Heart left ventricle (tissue), 16 donors: ENCODE data around the gene QPRT. TPM values are rescaled to one million over a fixed set of nuclear protein-coding genes. Genes with fewer than 3 reads are reported as not detected.
"Not testable (repeated sequence)": the region's sequence is repeated elsewhere in the genome, so short reads cannot be mapped to it uniquely, and the experiment has no call there.

Experiments used
- ATAC-seq, 4 donors: fragments of 200-7000 bp; cut with Tn5 transposase; one replicate each; pipeline ENCODE4 v1.9.1; 2020 to 2022; ENCODE audit warnings: moderate library complexity in 4 of 4, mild to moderate bottlenecking in 3 of 4, moderate number of reproducible peaks in 1 of 4
- DNase-seq, 5 donors: peaks; one replicate each; pipeline ENCODE4 v3.0.0-alpha.2; 2020
- H3K27ac ChIP-seq, 12 donors: fragments of 200-600 bp; sonication (generic) in 4 of 12; one replicate each; pipeline versions ENCODE4 v1.5.0 to v1.8.0; 2016 to 2022; ENCODE audit warnings: mild to moderate bottlenecking in 2 of 12
- H3K27me3 ChIP-seq, 9 donors: fragments of 200-600 bp; sonication (generic) in 2 of 9; one replicate each; pipeline versions ENCODE4 v1.5.1 to v1.8.0; 2016 to 2022; ENCODE audit warnings: mild to moderate bottlenecking in 3 of 9
- H3K36me3 ChIP-seq, 9 donors: fragments of 200-600 bp; sonication (generic) in 2 of 9; one replicate each; pipeline versions ENCODE4 v1.5.0 to v1.8.0; 2018 to 2022; ENCODE audit warnings: mild to moderate bottlenecking in 2 of 9
- H3K4me1 ChIP-seq, 12 donors: fragments of 200-600 bp; sonication (generic) in 4 of 12; one replicate each; pipeline versions ENCODE4 v1.5.0 to v1.8.0; 2016 to 2022; ENCODE audit warnings: mild to moderate bottlenecking in 3 of 12
- H3K4me3 ChIP-seq, 12 donors: fragments of 200-600 bp; sonication (generic) in 4 of 12; one replicate each; pipeline versions ENCODE4 v1.5.0 to v1.8.0; 2017 to 2022; ENCODE audit warnings: mild to moderate bottlenecking in 9 of 12, moderate library complexity in 4 of 12
- H3K9me3 ChIP-seq, 12 donors: fragments of 200-600 bp; sonication (generic) in 4 of 12; one replicate each; pipeline versions ENCODE4 v1.5.0 to v1.8.0; 2016 to 2022; ENCODE audit warnings: mild to moderate bottlenecking in 1 of 12
- POLR2A ChIP-seq, 2 donors: fragments of 450-650 bp; IDR thresholded peaks; one replicate each; pipeline ENCODE4 v1.6.1; 2017; ENCODE audit warnings: antibody characterized with exemption in 2 of 2, mild to moderate bottlenecking in 2 of 2, moderate library complexity in 2 of 2
- WGBS, 4 donors: extraction: QIAGEN DNeasy Blood & Tissue Kit in 2 of 4; methylation state at CpG; one replicate each; pipeline versions ENCODE4 v1.1.5 to v1.1.7; 2013 to 2018; 5-methylcytosine and 5-hydroxymethylcytosine counted together
- intact Hi-C, 10 donors: fragments of 100-400 bp; cut with DNase I; formaldehyde crosslinking; loops; one replicate each; pipeline versions ENCODE4 v1.11.1 to v1.14.2; 2022
- polyA plus RNA-seq, 2 donors: library from polyadenylated mRNA; stranded (reverse); fragments of 200-250 nt; gene quantifications; one replicate each; pipeline ENCODE4 v1.2.3, GENCODE V29; 2013
- total RNA-seq, 9 donors: library from RNA; depleted of rRNA in 2 of 9; stranded (reverse); fragments of >200 nt in 2 of 9; fragmentation: NEBNext Ultra II Directional in 3 of 9; extraction: Animal tissue kit (Norgen Biotek cat#: 25700) in 3 of 9; gene quantifications; one replicate each; pipeline versions ENCODE4 v1.1.0 to v1.2.4, GENCODE V29; 2016 to 2023
- TF ChIP-seq, protein P1 (sequence below), 12 donors: fragments of 200-600 bp; sonication (generic) in 4 of 12; IDR thresholded peaks; one replicate each; pipeline versions ENCODE4 v1.5.0 to v1.8.0; 2018 to 2022; ENCODE audit warnings: antibody characterized with exemption in 12 of 12, mild to moderate bottlenecking in 5 of 12
- donor health status: ischemic (EF 13 %, LVEDD 7.1; RV severe dilation, severe dysfunction).
- donor health status: healthy with polysubstance abuse.
- donor health status: DM: no; HTN: yes; CAD: no.
- donor health status: DM: no; HTN: no; CAD: no.
- donor health status: ischemic (EF 25% LVEDD 6.9; RV normal size, moderate dysfunction).
- donor health status: ischemic (EF 25% LVEDD 5.7; RV mildly dilated, moderate dysfunction).
- donor health status: healthy.
- donor health status: DM: yes; HTN: yes; CAD: no.
- donor health status: ischemic (EF 35%, LVEDD 5.7; RV mildly dilated, moderate dysfunction).
- donor health status: nonischemic (EF 11% LVEDD 7.7; RV severe dilation, severe dysfunction).
- donor health status: DM: yes; HTN: yes; CAD: no.
- donor health status: PGD.
- donor health status: ischemic (EF 29% LVEDD 5.4; RV normal size, mild dysfunction).
- donor health status: nonischemic (EF 23%, LVEDD 6.1; RV moderate dilation, normal function).

Gene QPRT
- total and polyA plus RNA-seq, 11 donors, result 3.6 to 36.5 (median 23.1) TPM

DNA sequence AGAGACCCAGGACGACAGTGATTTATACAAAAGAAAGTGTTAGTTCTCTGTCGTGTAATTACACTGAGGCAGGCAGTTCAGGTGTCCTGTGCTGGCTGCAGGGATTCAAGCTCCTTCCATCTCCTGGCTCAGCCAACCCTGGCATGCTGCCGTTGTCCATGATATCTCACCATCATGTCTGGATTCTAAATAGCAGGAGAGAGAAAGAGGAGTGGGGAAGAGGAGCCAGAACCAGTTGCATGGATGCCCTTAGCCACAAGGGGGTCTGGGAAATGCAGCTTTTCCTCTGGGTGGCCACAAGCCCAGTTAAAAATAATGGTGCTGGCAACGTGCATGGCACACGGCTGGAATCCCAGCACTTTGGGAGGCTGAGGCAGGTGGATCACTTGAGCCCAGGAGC, 57.1 kb downstream of the QPRT start:
- no peak overlapping the region for H3K4me3 ChIP-seq
- 34 to 48% (median 41%) methylated on average over 5 of the region's 5 CpGs for WGBS, 4 donors

DNA sequence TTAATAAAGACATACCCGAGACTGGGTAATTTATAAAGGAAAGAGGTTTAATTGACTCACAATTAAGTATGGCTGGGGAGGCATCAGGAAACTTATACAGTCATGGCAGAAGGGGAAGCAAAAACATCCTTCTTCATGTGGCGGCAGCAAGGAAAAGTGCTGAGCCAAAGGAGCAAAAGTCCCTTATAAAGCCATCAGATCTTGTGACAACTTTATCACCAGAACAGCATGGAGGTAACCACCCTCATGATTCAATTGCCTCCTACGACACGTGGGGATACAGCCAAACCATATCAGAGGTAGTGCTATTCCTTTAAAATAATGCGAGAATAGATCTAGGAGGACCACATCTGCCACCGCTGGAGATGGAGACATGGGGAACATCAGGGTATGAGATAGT, 57.8 kb downstream of the QPRT start:
- Histone ChIP-seq H3K27me3 (peaks cover 0 to 14% (median 0%) of the 10 kb centered on the region in 9 donors), H3K9me3 (no peaks in the 10 kb centered on the region), H3K36me3 (no peaks in the 10 kb centered on the region), H3K4me3 (no peak overlapping the region), H3K4me1 (peaks cover 0 to 24% (median 0%) of the 10 kb centered on the region in 12 donors), H3K27ac (no peak overlapping the region)
- DNase-seq (no peak), ATAC-seq (no peak)
- TF ChIP-seq, protein P1, sequence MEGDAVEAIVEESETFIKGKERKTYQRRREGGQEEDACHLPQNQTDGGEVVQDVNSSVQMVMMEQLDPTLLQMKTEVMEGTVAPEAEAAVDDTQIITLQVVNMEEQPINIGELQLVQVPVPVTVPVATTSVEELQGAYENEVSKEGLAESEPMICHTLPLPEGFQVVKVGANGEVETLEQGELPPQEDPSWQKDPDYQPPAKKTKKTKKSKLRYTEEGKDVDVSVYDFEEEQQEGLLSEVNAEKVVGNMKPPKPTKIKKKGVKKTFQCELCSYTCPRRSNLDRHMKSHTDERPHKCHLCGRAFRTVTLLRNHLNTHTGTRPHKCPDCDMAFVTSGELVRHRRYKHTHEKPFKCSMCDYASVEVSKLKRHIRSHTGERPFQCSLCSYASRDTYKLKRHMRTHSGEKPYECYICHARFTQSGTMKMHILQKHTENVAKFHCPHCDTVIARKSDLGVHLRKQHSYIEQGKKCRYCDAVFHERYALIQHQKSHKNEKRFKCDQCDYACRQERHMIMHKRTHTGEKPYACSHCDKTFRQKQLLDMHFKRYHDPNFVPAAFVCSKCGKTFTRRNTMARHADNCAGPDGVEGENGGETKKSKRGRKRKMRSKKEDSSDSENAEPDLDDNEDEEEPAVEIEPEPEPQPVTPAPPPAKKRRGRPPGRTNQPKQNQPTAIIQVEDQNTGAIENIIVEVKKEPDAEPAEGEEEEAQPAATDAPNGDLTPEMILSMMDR (IDR thresholded peaks at IDR 0.05), result no peak
- no peak for TF ChIP-seq POLR2A (IDR thresholded peaks at IDR 0.05)
- 69 to 80% (median 75%) methylated on average over 6 of the region's 6 CpGs for WGBS, 4 donors
- intact Hi-C loops, result no loop called here

More for the DNA sequence above, 57.1 kb downstream of the QPRT start:
- no peak for TF ChIP-seq POLR2A (IDR thresholded peaks at IDR 0.05)
- TF ChIP-seq, protein P1 (IDR thresholded peaks at IDR 0.05), result no peak
- intact Hi-C loops, result no loop called here
- Histone ChIP-seq H3K36me3 (no peaks in the 10 kb centered on the region), H3K27ac (no peak overlapping the region), H3K9me3 (no peaks in the 10 kb centered on the region), H3K4me1 (peaks cover 0 to 24% (median 0%) of the 10 kb centered on the region in 12 donors), H3K27me3 (peaks cover 0 to 11% (median 0%) of the 10 kb centered on the region in 9 donors)
- DNase-seq (no peak), ATAC-seq (no peak)

DNA sequence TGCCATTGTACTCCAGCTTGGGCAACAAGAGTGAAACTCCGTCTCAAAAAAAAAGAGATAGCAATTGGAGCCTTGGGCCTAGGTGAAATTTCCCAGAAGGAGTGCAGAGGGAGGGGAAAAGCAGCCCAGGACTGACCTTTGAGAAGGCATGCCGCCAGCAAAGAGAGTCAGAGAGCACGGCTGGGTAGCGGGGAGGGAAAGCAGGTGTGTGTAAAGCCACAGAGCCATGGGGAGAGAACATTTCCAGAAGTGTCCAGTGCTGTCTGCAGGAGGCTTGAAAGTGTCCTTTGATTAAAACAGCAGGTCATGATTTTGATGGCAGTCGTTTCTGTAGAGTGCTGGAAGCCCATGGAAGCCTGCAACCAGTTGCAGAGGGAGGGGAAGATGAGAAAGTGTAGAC, 58.7 kb downstream of the QPRT start:
- Histone ChIP-seq H3K27ac (peak overlapping the region in 1 of 12 donors; percentile 42), H3K4me3 (no peak overlapping the region), H3K9me3 (no peaks in the 10 kb centered on the region), H3K36me3 (no peaks in the 10 kb centered on the region), H3K27me3 (peaks cover 0 to 23% (median 0%) of the 10 kb centered on the region in 9 donors), H3K4me1 (peaks cover 0 to 24% (median 0%) of the 10 kb centered on the region in 12 donors)
- no peak for DNase-seq
- 54 to 74% (median 69%) methylated on average over 5 of the region's 5 CpGs for WGBS, 4 donors
- TF ChIP-seq POLR2A (IDR thresholded peaks at IDR 0.05), result no peak
- TF ChIP-seq, protein P1 (IDR thresholded peaks at IDR 0.05), result no peak
- intact Hi-C loops, result no loop called here
- ATAC-seq, result no peak

DNA sequence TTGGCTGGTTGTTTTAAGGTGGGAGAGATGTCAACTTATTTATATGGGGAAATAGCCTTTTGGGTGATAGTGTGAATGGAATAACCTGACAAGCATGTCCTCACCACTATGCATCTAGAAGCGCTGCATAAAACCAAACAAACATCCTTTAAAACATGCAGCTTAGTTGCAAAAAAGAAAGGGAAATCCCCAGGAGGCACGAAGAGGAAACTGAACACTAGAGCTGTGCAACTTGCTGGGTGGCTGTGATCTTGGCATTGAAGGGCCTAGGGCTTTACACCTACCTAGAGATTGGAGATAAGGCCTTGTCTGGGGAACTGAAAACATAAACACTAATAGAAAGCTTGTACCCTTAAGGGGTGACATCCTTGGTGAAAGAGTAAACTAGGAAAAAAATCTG, 59.5 kb downstream of the QPRT start:
- intact Hi-C loops, result no loop called here
- 67 to 80% (median 70%) methylated on average over 2 of the region's 2 CpGs for whole genome bisulfite sequencing, 4 donors
- ATAC-seq, result no peak
- peaks cover 0 to 28% (median 0%) of the 10 kb centered on the region in 12 donors for H3K4me1 ChIP-seq
- DNase-seq, result no peak
- peaks cover 0 to 25% (median 0%) of the 10 kb centered on the region in 9 donors for H3K27me3 ChIP-seq
- H3K9me3 ChIP-seq, result no peaks in the 10 kb centered on the region
- H3K4me3 ChIP-seq, result no peak overlapping the region
- TF ChIP-seq POLR2A (IDR thresholded peaks at IDR 0.05), result no peak
- TF ChIP-seq, protein P1 (IDR thresholded peaks at IDR 0.05), result no peak
- H3K27ac ChIP-seq, result peak overlapping the region in 1 of 12 donors; percentile 42
- H3K36me3 ChIP-seq, result no peaks in the 10 kb centered on the region

DNA sequence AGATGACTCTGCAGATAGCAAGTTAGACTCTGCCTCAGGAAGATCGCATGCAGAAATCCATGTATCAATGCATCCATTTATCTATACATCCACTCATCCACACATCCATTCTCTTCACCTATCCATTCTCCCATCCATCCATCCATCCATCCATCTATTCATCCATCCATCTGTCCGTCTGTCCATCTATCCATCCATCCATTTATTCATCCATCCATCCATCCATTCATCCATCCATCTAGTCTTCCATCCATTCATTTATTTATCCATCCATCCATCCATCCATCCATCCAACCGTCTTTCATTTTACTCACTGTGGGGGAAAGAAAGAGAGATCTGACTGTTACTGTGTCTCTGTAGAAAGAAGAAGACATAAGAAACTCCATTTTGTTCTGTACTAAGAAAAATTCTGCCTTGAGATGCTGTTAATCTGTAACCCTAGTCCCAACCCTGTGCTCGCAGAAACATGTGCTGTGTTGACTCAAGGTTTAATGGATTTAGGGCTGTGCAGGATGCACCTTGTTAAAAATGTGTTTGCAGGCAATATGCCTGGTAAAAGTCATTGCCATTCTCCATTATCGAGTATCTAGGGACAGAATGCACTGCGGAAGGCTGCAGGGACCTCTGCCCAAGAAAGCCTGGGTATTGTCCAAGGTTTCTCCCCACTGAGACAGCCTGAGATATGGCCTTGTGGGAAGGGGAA, 61.1 kb downstream of the QPRT start:
- H3K4me3 ChIP-seq, intact Hi-C loops, H3K27ac ChIP-seq, DNase-seq, H3K36me3 ChIP-seq, H3K9me3 ChIP-seq, ATAC-seq: not testable (repeated sequence)
- Histone ChIP-seq H3K27me3 (peaks cover 0 to 17% (median 0%) of the 10 kb centered on the region in 9 donors), H3K4me1 (peaks cover 0 to 29% (median 0%) of the 10 kb centered on the region in 12 donors)
- WGBS, 4 donors, result 71 to 84% (median 76%) methylated on average over 6 of the region's 6 CpGs

DNA sequence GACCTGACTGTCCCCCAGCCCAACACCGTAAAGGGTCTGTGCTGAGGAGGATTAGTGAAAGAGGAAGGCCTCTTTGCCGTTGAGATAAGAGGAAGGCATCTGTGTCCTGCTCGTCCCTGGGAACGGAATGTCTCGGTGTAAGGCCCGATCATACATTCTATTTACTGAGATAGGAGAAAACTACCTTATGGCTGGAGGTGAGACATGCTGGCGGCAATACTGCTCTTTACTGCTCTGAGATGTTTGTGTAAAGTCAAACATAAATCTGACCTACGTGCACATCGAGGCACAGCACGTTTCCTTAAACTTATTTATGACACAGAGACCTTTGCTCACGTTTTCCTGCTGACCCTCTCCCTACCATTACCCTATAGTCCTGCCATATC, 61.6 kb downstream of the QPRT start:
- intact Hi-C loops, ATAC-seq, H3K9me3 ChIP-seq, DNase-seq, H3K4me3 ChIP-seq, H3K27ac ChIP-seq, H3K36me3 ChIP-seq: not testable (repeated sequence)
- Histone ChIP-seq H3K4me1 (peaks cover 0 to 29% (median 0%) of the 10 kb centered on the region in 12 donors), H3K27me3 (peaks cover 0 to 14% (median 0%) of the 10 kb centered on the region in 9 donors)
- 29 to 46% (median 38%) methylated on average over 11 of the region's 11 CpGs for WGBS, 4 donors
